ENCODE data around the gene MSN.

- TF ChIP-seq CTCF (IDR thresholded peaks at IDR 0.05 in 2 of 3, conservative IDR thresholded peaks at IDR 0.05 in 1 of 3; ENCODE audit: borderline replicate concordance in 1 of 3, insufficient read depth in 1 of 3, low read depth in 2 of 3, low read length in 2 of 3): no peak
- no peak for TF ChIP-seq SRF (IDR thresholded peaks at IDR 0.05; ENCODE audit: low read depth)
- TF ChIP-seq POLR2A (IDR thresholded peaks at IDR 0.05; ENCODE audit: borderline replicate concordance, extremely low read depth, insufficient read depth, insufficient read length): no peak
- no peak for TF ChIP-seq MAX (IDR thresholded peaks at IDR 0.05)
- no peak for TF ChIP-seq EZH2phosphoT487 (IDR thresholded peaks at IDR 0.05; ENCODE audit: borderline replicate concordance)
- no peak for TF ChIP-seq ZNF274 (IDR thresholded peaks at IDR 0.05; ENCODE audit: low read depth, low read length)
- no peak for TF ChIP-seq POLR2AphosphoS5 (IDR thresholded peaks at IDR 0.05; ENCODE audit: low read depth, low read length)
- no peak for TF ChIP-seq REST (IDR thresholded peaks at IDR 0.05; ENCODE audit: low read depth)
- TF ChIP-seq CEBPB (IDR thresholded peaks at IDR 0.05; ENCODE audit: low read depth): no peak; the same call in 1 of the 2 replicates
Measured at GRCh38 chrX:65679071-65679540, 11.7 kb downstream of the MSN start.
